ES-I3 (cell line): ENCODE data around the gene GRHPR.

Experiments used
- H3K36me3 ChIP-seq: 2 replicates; pipeline ENCODE4 v1.6.1; 2013; ENCODE audit warnings: mild to moderate bottlenecking, low read length, control low read depth, moderate library complexity; ENCODE audit not compliant: insufficient read depth
- H3K4me1 ChIP-seq: 2 replicates; pipeline ENCODE4 v1.6.1; 2013; ENCODE audit warnings: mild to moderate bottlenecking, control low read depth, low read length; ENCODE audit not compliant: insufficient read depth
- H3K9ac ChIP-seq: 2 replicates; pipeline ENCODE4 v1.6.1; 2013; ENCODE audit warnings: low read depth, mild to moderate bottlenecking, low read length, moderate library complexity
- H3K9me3 ChIP-seq: 2 replicates; pipeline ENCODE4 v1.6.1; 2013; ENCODE audit warnings: mild to moderate bottlenecking, low read length, moderate library complexity; ENCODE audit not compliant: control insufficient read depth, insufficient read depth

The GRHPR gene

GRCh38 chr9:37408933-37409710, 13.4 kb upstream of the GRHPR start:
- H3K36me3 ChIP-seq = no peaks in the 10 kb centered on the region
- H3K9me3 ChIP-seq = no peaks in the 10 kb centered on the region
- no peak overlapping the region for H3K9ac ChIP-seq
- peaks cover 24% of the 10 kb centered on the region; the same call in 1 of the 2 replicates for H3K4me1 ChIP-seq

- H3K4me1 ChIP-seq = peaks cover 24% of the 10 kb centered on the region; the same call in 1 of the 2 replicates
- no peaks in the 10 kb centered on the region for H3K9me3 ChIP-seq
- H3K36me3 ChIP-seq = no peaks in the 10 kb centered on the region
- H3K9ac ChIP-seq = no peak overlapping the region
Observed at GRCh38 chr9:37410354-37410861, 12.1 kb upstream of the GRHPR start.

- no peaks in the 10 kb centered on the region for H3K36me3 ChIP-seq
- H3K4me1 ChIP-seq = peaks cover 28% of the 10 kb centered on the region; the same call in 1 of the 2 replicates
- no peak overlapping the region for H3K9ac ChIP-seq
- no peaks in the 10 kb centered on the region for H3K9me3 ChIP-seq
Observed at GRCh38 chr9:37410969-37411785, 11.3 kb upstream of the GRHPR start.

GRCh38 chr9:37412431-37413151, 9.9 kb upstream of the GRHPR start:
- H3K4me1 ChIP-seq = peaks cover 34% of the 10 kb centered on the region; the same call in 1 of the 2 replicates
- H3K9me3 ChIP-seq = no peaks in the 10 kb centered on the region
- H3K36me3 ChIP-seq = no peaks in the 10 kb centered on the region
- no peak overlapping the region for H3K9ac ChIP-seq

- H3K9ac ChIP-seq = no peak overlapping the region
- no peaks in the 10 kb centered on the region for H3K36me3 ChIP-seq
- H3K4me1 ChIP-seq = peaks cover 34% of the 10 kb centered on the region; the same call in 1 of the 2 replicates
- H3K9me3 ChIP-seq = no peaks in the 10 kb centered on the region
Observed at GRCh38 chr9:37413311-37413710, 9.2 kb upstream of the GRHPR start.

GRCh38 chr9:37414503-37414943, 8.0 kb upstream of the GRHPR start:
- Histone ChIP-seq H3K9ac (no peak overlapping the region), H3K9me3 (no peaks in the 10 kb centered on the region), H3K4me1 (peaks cover 34% of the 10 kb centered on the region; the same call in 1 of the 2 replicates)

GRCh38 chr9:37415011-37415719, 7.3 kb upstream of the GRHPR start:
- Histone ChIP-seq H3K4me1 (peaks cover 34% of the 10 kb centered on the region; the same call in 1 of the 2 replicates), H3K9me3 (no peaks in the 10 kb centered on the region), H3K36me3 (no peaks in the 10 kb centered on the region), H3K9ac (peak overlapping the region; percentile 5; the same call in 1 of the 2 replicates)

More at GRCh38 chr9:37414503-37414943, 8.0 kb upstream of the GRHPR start:
- no peaks in the 10 kb centered on the region for H3K36me3 ChIP-seq

GRCh38 chr9:37417252-37417803, 5.2 kb upstream of the GRHPR start:
- Histone ChIP-seq H3K9me3 (no peaks in the 10 kb centered on the region), H3K4me1 (peaks cover 14% of the 10 kb centered on the region; the same call in 1 of the 2 replicates), H3K36me3 (no peaks in the 10 kb centered on the region), H3K9ac (no peak overlapping the region)

GRCh38 chr9:37417857-37418618, 4.5 kb upstream of the GRHPR start:
- H3K9ac ChIP-seq = no peak overlapping the region
- H3K4me1 ChIP-seq = peaks cover 10% of the 10 kb centered on the region; the same call in 1 of the 2 replicates
- H3K9me3 ChIP-seq = no peaks in the 10 kb centered on the region
- no peaks in the 10 kb centered on the region for H3K36me3 ChIP-seq

- no peaks in the 10 kb centered on the region for H3K9me3 ChIP-seq
Observed at GRCh38 chr9:37419204-37419603, 3.3 kb upstream of the GRHPR start.

GRCh38 chr9:37420271-37421215, 2.0 kb upstream of the GRHPR start:
- Histone ChIP-seq H3K4me1 (peaks cover 10% of the 10 kb centered on the region; the same call in 1 of the 2 replicates), H3K9me3 (no peaks in the 10 kb centered on the region), H3K9ac (no peak overlapping the region), H3K36me3 (no peaks in the 10 kb centered on the region)

More at GRCh38 chr9:37419204-37419603, 3.3 kb upstream of the GRHPR start:
- H3K36me3 ChIP-seq = no peaks in the 10 kb centered on the region
- H3K9ac ChIP-seq = no peak overlapping the region
- peaks cover 10% of the 10 kb centered on the region; the same call in 1 of the 2 replicates for H3K4me1 ChIP-seq

GRCh38 chr9:37421914-37422288, 595 bp upstream of the GRHPR start:
- Histone ChIP-seq H3K9ac (peak overlapping the region; percentile 86; the same call in 1 of the 2 replicates), H3K36me3 (peaks cover 7% of the 10 kb centered on the region), H3K9me3 (no peaks in the 10 kb centered on the region), H3K4me1 (no peaks in the 10 kb centered on the region; the same call in 1 of the 2 replicates)
